ENCODE results near the gene TCF3.

Gene TCF3

GRCh38 chr19:1601613-1602064 lies 50.8 kb downstream of the TCF3 start:
- no peak for DNase-seq (ENCODE audit: insufficient read length)
- no peak for TF ChIP-seq POLR2AphosphoS5 (IDR thresholded peaks at IDR 0.05; ENCODE audit: low read depth, low read length)
- no peak for TF ChIP-seq POLR2A (IDR thresholded peaks at IDR 0.05; ENCODE audit: low read depth, low read length)
- no peak for TF ChIP-seq TAF1 (IDR thresholded peaks at IDR 0.05; ENCODE audit: borderline replicate concordance, low read depth, low read length)
- no peak for FAIRE-seq

- no peak for TF ChIP-seq TAF1 (IDR thresholded peaks at IDR 0.05; ENCODE audit: borderline replicate concordance, low read depth, low read length)
- no peak for TF ChIP-seq POLR2A (IDR thresholded peaks at IDR 0.05; ENCODE audit: low read depth, low read length)
- TF ChIP-seq POLR2AphosphoS5 (IDR thresholded peaks at IDR 0.05; ENCODE audit: low read depth, low read length) = no peak
- DNase-seq (ENCODE audit: insufficient read length) = no peak
- no peak for FAIRE-seq
These were observed 53.0 kb downstream of the TCF3 start for GRCh38 chr19:1599460-1599846.

DNA sequence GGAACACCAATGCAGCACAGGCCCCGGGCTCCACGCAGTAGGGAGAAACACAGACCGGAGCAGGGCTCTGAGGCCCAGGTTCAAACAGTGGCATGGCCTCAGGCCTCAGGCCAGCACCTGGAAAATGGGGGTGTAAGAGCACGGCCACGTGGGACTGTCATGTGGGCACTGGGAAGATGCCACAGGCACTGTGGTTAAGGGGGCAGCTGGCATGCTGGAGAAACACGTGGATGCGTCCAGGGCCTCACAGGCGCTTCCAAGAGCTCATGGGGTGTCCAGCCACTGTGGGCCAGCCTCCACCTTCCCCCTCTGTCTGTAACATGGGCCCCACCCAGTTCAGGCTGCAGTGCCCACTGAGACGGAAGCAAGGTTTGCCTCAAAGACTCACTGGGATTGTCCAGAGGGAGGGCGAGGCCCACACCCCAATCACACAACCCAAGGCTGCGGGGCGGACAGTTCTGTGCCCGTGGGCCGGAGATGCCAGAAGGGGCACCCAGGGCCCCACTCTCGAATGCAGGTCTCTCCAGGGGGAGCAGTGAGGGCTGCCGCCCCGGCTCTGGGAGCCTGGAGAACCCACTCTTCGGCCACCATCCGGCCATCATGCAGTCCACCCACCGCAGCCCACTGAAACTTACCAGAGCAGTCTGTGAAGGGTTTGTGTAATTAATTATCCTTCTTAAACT lies 53.5 kb downstream of the TCF3 start:
- FAIRE-seq = no peak
- no peak for DNase-seq (ENCODE audit: insufficient read length)
- TF ChIP-seq TAF1 (IDR thresholded peaks at IDR 0.05; ENCODE audit: borderline replicate concordance, low read depth, low read length) (no peak), POLR2AphosphoS5 (IDR thresholded peaks at IDR 0.05; ENCODE audit: low read depth, low read length) (no peak), POLR2A (IDR thresholded peaks at IDR 0.05; ENCODE audit: low read depth, low read length) (no peak)

DNA sequence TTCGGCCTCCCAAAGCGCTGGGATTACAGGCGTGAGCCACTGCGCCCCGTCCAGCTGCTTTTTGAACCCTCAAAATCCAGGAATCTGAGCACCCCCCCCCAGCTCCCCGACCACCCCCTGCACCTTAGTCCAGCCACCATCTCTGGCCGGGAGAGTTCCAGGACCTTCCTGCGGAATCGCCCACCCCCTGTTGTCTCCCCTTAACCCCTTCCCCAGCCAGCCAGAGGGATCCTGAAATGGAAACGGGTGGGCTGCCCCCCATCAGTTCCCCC lies 59.0 kb downstream of the TCF3 start:
- no peak for TF ChIP-seq POLR2A (IDR thresholded peaks at IDR 0.05; ENCODE audit: low read depth, low read length)
- no peak for TF ChIP-seq POLR2AphosphoS5 (IDR thresholded peaks at IDR 0.05; ENCODE audit: low read depth, low read length)
- DNase-seq (ENCODE audit: insufficient read length) = no peak
- no peak for FAIRE-seq

GRCh38 chr19:1592755-1593500 lies 59.5 kb downstream of the TCF3 start, which contains the start of gene MBD3:
MBD3 (minus strand) TSS chr19:1592865; CDS start chr19:1592631, 234 bp downstream.
- peak; percentile 95 for FAIRE-seq
- TF ChIP-seq TAF1 (IDR thresholded peaks at IDR 0.05; ENCODE audit: borderline replicate concordance, low read depth, low read length) (peak; percentile 24; the same call in 1 of the 2 replicates), POLR2AphosphoS5 (IDR thresholded peaks at IDR 0.05; ENCODE audit: low read depth, low read length) (no peak), POLR2A (IDR thresholded peaks at IDR 0.05; ENCODE audit: low read depth, low read length) (peak; percentile 48; the same call in 1 of the 2 replicates)
- peak; percentile 97 for DNase-seq (ENCODE audit: insufficient read length)

- DNase-seq (ENCODE audit: insufficient read length) = peak; percentile 98
- peak; percentile 98 for FAIRE-seq
- peak; percentile 96 for TF ChIP-seq POLR2A (IDR thresholded peaks at IDR 0.05; ENCODE audit: low read depth, low read length)
- peak; percentile 89 for TF ChIP-seq TAF1 (IDR thresholded peaks at IDR 0.05; ENCODE audit: borderline replicate concordance, low read depth, low read length)
- TF ChIP-seq POLR2AphosphoS5 (IDR thresholded peaks at IDR 0.05; ENCODE audit: low read depth, low read length) = peak; percentile 85; the same call in 1 of the 2 replicates
These were observed 60.2 kb downstream of the TCF3 start for GRCh38 chr19:1592024-1592754.

- no peak for FAIRE-seq
- no peak for TF ChIP-seq TAF1 (IDR thresholded peaks at IDR 0.05; ENCODE audit: borderline replicate concordance, low read depth, low read length)
- TF ChIP-seq POLR2A (IDR thresholded peaks at IDR 0.05; ENCODE audit: low read depth, low read length) = no peak
- no peak; the same call in 1 of the 2 replicates for TF ChIP-seq POLR2AphosphoS5 (IDR thresholded peaks at IDR 0.05; ENCODE audit: low read depth, low read length)
- DNase-seq (ENCODE audit: insufficient read length) = no peak
These were observed 60.9 kb downstream of the TCF3 start for GRCh38 chr19:1591421-1592023.

DNA sequence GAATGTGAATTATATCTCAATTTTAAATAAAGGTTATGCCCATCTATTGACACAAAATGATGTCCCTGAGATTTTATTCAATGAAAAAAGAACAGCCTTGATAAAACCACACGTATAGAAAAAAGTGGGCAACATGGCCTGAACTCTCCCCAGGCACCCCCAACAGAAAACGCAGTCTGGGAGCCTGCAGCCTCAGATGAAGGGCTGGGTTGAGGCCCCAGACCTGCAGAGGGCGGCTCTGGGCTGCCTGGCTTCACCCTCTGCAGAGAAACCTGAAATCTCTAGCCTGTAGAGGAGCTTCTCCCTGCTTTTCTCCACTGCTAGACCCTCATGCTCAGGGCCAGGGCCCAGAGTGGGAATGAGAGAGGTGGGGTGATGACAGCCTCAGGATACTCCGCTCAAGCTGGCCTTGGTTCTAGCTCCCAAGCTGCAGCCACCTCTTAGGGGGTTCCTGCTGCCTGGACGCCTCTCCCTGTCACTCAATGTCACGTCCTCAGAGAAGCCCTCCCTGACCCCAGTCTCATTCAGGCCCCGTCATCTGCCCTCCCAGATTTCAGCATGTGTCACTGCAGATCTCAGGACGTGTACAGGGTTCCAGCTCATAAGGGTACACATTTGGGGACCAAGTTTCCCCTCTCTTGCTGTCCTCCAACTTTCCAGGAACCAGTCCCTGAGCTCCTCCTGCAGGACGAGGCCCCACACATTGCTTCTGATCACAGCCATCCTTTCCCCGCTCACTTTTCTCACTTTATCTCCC lies 61.6 kb downstream of the TCF3 start:
- FAIRE-seq (peak; percentile 68), DNase-seq (ENCODE audit: insufficient read length) (no peak)
- TF ChIP-seq TAF1 (IDR thresholded peaks at IDR 0.05; ENCODE audit: borderline replicate concordance, low read depth, low read length) (no peak), POLR2A (IDR thresholded peaks at IDR 0.05; ENCODE audit: low read depth, low read length) (no peak; the same call in 1 of the 2 replicates), POLR2AphosphoS5 (IDR thresholded peaks at IDR 0.05; ENCODE audit: low read depth, low read length) (no peak; the same call in none of the 2 replicates)

GRCh38 chr19:1587872-1588271 lies 64.5 kb downstream of the TCF3 start:
- no peak for DNase-seq (ENCODE audit: insufficient read length)
- no peak for TF ChIP-seq POLR2AphosphoS5 (IDR thresholded peaks at IDR 0.05; ENCODE audit: low read depth, low read length)
- TF ChIP-seq TAF1 (IDR thresholded peaks at IDR 0.05; ENCODE audit: borderline replicate concordance, low read depth, low read length) = no peak
- TF ChIP-seq POLR2A (IDR thresholded peaks at IDR 0.05; ENCODE audit: low read depth, low read length) = no peak
- no peak for FAIRE-seq

- TF ChIP-seq TAF1 (IDR thresholded peaks at IDR 0.05; ENCODE audit: borderline replicate concordance, low read depth, low read length) (no peak), POLR2AphosphoS5 (IDR thresholded peaks at IDR 0.05; ENCODE audit: low read depth, low read length) (no peak), POLR2A (IDR thresholded peaks at IDR 0.05; ENCODE audit: low read depth, low read length) (no peak)
- FAIRE-seq (no peak), DNase-seq (ENCODE audit: insufficient read length) (no peak)
These were observed 67.2 kb downstream of the TCF3 start for GRCh38 chr19:1585243-1585580.
